ENCODE results near the gene SLC8A3. TPM values are rescaled to one million over a fixed set of nuclear protein-coding genes. Genes with fewer than 3 reads are reported as not detected.

The SLC8A3 gene
- total RNA-seq, 2 donors from 2014 or later = 0.40 TPM

GRCh38 chr14:70139384-70139783 is 49.4 kb downstream of the SLC8A3 start:
- intact Hi-C loops (cut with DNase I) = no loop called here
- H3K27me3 ChIP-seq = no peaks in the 10 kb centered on the region
- DNase-seq = no peak
- TF ChIP-seq CTCF (IDR thresholded peaks at IDR 0.05) = no peak
- no peaks in the 10 kb centered on the region for H3K9me3 ChIP-seq
- no peaks in the 10 kb centered on the region for H3K4me1 ChIP-seq
- H3K9ac ChIP-seq (ENCODE audit: low read depth in 2 of 2, low read length in 2 of 2) = no peak overlapping the region
- no peaks in the 10 kb centered on the region for H3K36me3 ChIP-seq
- no peak overlapping the region for H3K4me3 ChIP-seq
- no peak overlapping the region for H3K27ac ChIP-seq

GRCh38 chr14:70137788-70138187 is 51.0 kb downstream of the SLC8A3 start:
- intact Hi-C loops (cut with DNase I) = no loop called here
- Histone ChIP-seq H3K27me3 (no peaks in the 10 kb centered on the region), H3K4me1 (no peaks in the 10 kb centered on the region), H3K36me3 (no peaks in the 10 kb centered on the region), H3K27ac (no peak overlapping the region), H3K4me3 (no peak overlapping the region), H3K9me3 (no peaks in the 10 kb centered on the region), H3K9ac (ENCODE audit: low read depth in 2 of 2, low read length in 2 of 2) (no peak overlapping the region)
- no peak for DNase-seq
- TF ChIP-seq CTCF (IDR thresholded peaks at IDR 0.05) = no peak

GRCh38 chr14:70133461-70133860 is 55.3 kb downstream of the SLC8A3 start:
- H3K36me3 ChIP-seq = no peaks in the 10 kb centered on the region
- intact Hi-C loops (cut with DNase I) = no loop called here
- TF ChIP-seq CTCF (IDR thresholded peaks at IDR 0.05) = no peak
- no peaks in the 10 kb centered on the region for H3K9me3 ChIP-seq
- no peak overlapping the region for H3K27ac ChIP-seq
- no peak for DNase-seq
- no peaks in the 10 kb centered on the region for H3K4me1 ChIP-seq
- H3K9ac ChIP-seq (ENCODE audit: low read depth in 2 of 2, low read length in 2 of 2) = no peak overlapping the region
- no peak overlapping the region for H3K4me3 ChIP-seq
- H3K27me3 ChIP-seq = no peaks in the 10 kb centered on the region

GRCh38 chr14:70130482-70130881 is 58.3 kb downstream of the SLC8A3 start:
- Histone ChIP-seq H3K4me3 (no peak overlapping the region), H3K9me3 (no peaks in the 10 kb centered on the region), H3K9ac (ENCODE audit: low read depth in 2 of 2, low read length in 2 of 2) (no peak overlapping the region), H3K27ac (no peak overlapping the region), H3K4me1 (no peaks in the 10 kb centered on the region), H3K36me3 (no peaks in the 10 kb centered on the region), H3K27me3 (no peaks in the 10 kb centered on the region)
- no peak for DNase-seq
- no peak for TF ChIP-seq CTCF (IDR thresholded peaks at IDR 0.05)
- intact Hi-C loops (cut with DNase I) = no loop called here

GRCh38 chr14:70127186-70127585 is 61.6 kb downstream of the SLC8A3 start:
- no peak for DNase-seq
- intact Hi-C loops (cut with DNase I) = no loop called here
- Histone ChIP-seq H3K9ac (ENCODE audit: low read depth in 2 of 2, low read length in 2 of 2) (no peak overlapping the region), H3K27me3 (no peaks in the 10 kb centered on the region), H3K9me3 (no peaks in the 10 kb centered on the region), H3K4me1 (no peaks in the 10 kb centered on the region), H3K36me3 (no peaks in the 10 kb centered on the region), H3K4me3 (no peak overlapping the region), H3K27ac (no peak overlapping the region)
- no peak for TF ChIP-seq CTCF (IDR thresholded peaks at IDR 0.05)

- H3K27me3 ChIP-seq = no peaks in the 10 kb centered on the region
- no peak overlapping the region for H3K9ac ChIP-seq (ENCODE audit: low read depth in 2 of 2, low read length in 2 of 2)
- no peak for DNase-seq
- H3K36me3 ChIP-seq = no peaks in the 10 kb centered on the region
- H3K27ac ChIP-seq = no peak overlapping the region
- intact Hi-C loops (cut with DNase I) = no loop called here
- H3K4me3 ChIP-seq = no peak overlapping the region
- H3K9me3 ChIP-seq = no peaks in the 10 kb centered on the region
- H3K4me1 ChIP-seq = no peaks in the 10 kb centered on the region
- no peak for TF ChIP-seq CTCF (IDR thresholded peaks at IDR 0.05)
Measured at GRCh38 chr14:70123796-70124195, 65.0 kb downstream of the SLC8A3 start.
